Brain microvascular endothelial cell (primary cell): Measurements from ENCODE around the gene INSYN2B.
A peak's percentile ranks its signal among the peaks of the same experiment; 100 is the strongest.

Experiments
- DNase-seq: peaks from one replicate; pipeline ENCODE4 v3.0.0-alpha.2; 2020
- H3K27ac ChIP-seq: fragments of 250-450 bp; sonication (Bioruptor Pico); 2 replicates; pipeline ENCODE4 v1.5.1; 2020; ENCODE audit warnings: mild to moderate bottlenecking, moderate library complexity
- H3K27me3 ChIP-seq: fragments of 250-450 bp; sonication (Bioruptor Pico); replicated peaks from 2 replicates; pipeline ENCODE4 v1.5.1; 2020; ENCODE audit warnings: mild to moderate bottlenecking
- H3K36me3 ChIP-seq: fragments of 250-450 bp; sonication (Bioruptor Pico); replicated peaks from 2 replicates; pipeline ENCODE4 v1.5.1; 2020; ENCODE audit warnings: mild to moderate bottlenecking
- H3K4me3 ChIP-seq: 2 replicates; pipeline ENCODE4 v1.5.1; 2011; ENCODE audit warnings: low read depth, mild to moderate bottlenecking, control low read depth, low read length, moderate library complexity
- in situ Hi-C: cut with HindIII; loops from 2 replicates; pipeline ENCODE4 v1.10.0; 2017; ENCODE audit warnings: low sequenced_read_pairs, low pct_ligation_motif_present
- TF ChIP-seq, protein P1 (sequence below): IDR thresholded peaks from 2 replicates; pipeline ENCODE4 v1.5.1; 2011; ENCODE audit warnings: low read depth, mild to moderate bottlenecking, moderate library complexity, low read length, control low read depth, inconsistent platforms; ENCODE audit errors: missing control alignments

The INSYN2B gene

DNA sequence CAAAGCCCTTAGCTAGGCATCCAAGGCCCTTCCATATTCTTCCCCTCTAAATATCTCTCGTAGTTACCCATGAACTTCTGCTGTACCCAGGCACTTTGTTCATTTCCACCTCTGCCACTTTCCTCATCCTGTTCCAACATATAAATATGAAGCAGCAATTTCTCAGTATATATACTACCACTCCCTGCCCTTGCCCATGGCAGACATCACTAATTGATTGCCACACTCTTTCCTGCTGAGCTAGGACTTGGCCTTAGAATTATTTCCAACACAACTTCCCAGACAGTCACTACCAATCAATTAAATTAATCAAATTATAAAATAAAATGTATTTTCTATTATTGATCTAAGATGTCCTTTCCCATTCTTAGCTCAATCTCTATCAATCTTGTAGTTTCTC lies 8.5 kb downstream of the INSYN2B start:
- H3K27me3 ChIP-seq: no peaks in the 10 kb centered on the region
- TF ChIP-seq, protein P1, sequence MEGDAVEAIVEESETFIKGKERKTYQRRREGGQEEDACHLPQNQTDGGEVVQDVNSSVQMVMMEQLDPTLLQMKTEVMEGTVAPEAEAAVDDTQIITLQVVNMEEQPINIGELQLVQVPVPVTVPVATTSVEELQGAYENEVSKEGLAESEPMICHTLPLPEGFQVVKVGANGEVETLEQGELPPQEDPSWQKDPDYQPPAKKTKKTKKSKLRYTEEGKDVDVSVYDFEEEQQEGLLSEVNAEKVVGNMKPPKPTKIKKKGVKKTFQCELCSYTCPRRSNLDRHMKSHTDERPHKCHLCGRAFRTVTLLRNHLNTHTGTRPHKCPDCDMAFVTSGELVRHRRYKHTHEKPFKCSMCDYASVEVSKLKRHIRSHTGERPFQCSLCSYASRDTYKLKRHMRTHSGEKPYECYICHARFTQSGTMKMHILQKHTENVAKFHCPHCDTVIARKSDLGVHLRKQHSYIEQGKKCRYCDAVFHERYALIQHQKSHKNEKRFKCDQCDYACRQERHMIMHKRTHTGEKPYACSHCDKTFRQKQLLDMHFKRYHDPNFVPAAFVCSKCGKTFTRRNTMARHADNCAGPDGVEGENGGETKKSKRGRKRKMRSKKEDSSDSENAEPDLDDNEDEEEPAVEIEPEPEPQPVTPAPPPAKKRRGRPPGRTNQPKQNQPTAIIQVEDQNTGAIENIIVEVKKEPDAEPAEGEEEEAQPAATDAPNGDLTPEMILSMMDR: no peak
- H3K27ac ChIP-seq: peak overlapping the region; percentile 22
- no peaks in the 10 kb centered on the region for H3K36me3 ChIP-seq
- H3K4me3 ChIP-seq: no peak overlapping the region
- in situ Hi-C loops: no loop called here
- DNase-seq: no peak

DNA sequence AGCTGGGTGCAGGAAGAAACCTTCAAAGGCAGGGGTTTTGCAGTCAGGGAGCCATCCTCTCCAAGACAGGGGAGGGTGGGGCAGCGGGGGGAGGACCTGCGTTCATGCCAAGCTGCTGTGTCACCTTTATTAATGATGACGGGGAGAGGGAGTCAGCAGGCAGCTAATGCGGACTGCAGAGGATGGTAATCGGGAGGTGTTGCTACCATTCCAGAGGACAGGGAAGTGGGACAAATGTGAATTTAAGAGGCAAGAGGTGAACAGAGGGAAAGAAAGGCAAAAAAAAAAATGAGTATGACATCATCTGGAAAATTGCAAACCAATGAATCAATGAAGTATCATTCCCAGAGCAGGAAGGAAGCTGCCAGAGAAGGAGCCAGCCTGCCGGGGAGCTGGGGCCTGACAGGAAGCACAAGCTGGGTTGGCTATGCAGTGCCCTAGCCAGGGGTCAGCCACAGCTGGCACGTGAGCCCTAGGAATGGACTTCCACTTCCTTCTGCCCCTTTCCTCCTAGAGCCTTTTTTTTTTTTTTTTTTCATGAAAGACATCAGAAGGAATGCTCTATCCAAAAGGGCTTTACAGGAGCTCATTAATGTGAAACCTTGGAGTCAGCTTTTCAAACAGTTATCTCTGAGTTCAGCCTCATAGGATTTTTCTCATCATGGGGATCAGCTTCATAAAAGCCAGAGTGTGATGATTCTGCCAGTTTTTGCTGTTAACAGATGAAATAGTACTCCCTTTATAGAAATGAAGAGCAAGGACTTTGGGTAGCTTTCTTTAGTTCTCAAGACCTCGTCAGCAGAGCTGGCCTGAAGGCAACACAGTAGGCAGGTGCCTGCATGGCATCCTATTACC lies 9.2 kb downstream of the INSYN2B start:
- in situ Hi-C loops: no loop called here
- H3K36me3 ChIP-seq: no peaks in the 10 kb centered on the region
- TF ChIP-seq, protein P1: no peak
- H3K27ac ChIP-seq: peak overlapping the region; percentile 22
- H3K4me3 ChIP-seq: no peak overlapping the region
- peak; percentile 58 for DNase-seq
- H3K27me3 ChIP-seq: no peaks in the 10 kb centered on the region

DNA sequence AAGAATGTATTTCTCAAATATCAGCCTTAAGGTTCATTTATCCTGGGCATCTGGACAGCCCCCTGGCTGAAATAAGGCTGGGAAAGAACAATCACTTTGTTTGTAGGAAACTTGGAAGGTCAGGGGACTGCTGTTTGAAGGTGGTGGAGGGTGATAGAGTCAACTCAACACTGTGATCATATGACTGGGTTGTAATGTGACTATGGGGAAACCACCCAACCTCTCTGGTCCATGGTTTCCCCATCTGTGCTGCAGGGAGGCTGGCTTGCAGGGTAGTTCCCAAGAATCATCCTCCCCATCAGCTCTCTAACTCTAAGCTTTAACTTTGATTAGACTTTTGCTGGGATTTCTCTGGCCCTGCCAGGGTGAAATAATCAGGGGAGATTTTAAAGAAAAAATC lies 10.0 kb downstream of the INSYN2B start:
- no peak overlapping the region for H3K4me3 ChIP-seq
- no peak overlapping the region for H3K27ac ChIP-seq
- TF ChIP-seq, protein P1: no peak
- no peaks in the 10 kb centered on the region for H3K27me3 ChIP-seq
- H3K36me3 ChIP-seq: no peaks in the 10 kb centered on the region
- no peak for DNase-seq
- in situ Hi-C loops: no loop called here

DNA sequence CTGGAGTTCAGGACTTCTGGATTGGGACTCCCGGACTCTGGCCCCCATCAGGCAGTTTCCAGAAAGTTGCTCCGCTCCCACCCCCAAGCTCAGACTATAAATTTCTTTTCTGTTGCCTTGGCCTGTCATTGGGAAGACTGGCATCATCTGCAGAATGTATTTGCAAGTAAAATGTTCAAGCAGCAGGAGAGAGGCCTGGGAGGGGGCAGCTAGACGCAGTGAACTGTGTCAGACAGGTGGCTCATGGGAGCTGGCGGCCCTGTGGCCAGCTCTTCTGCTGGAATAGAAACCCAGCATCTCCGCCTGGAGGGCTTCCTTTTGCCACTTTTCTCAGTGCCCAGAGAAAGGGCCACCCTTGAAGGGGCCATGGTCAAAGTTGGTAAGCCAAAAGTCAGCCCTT lies 16.0 kb downstream of the INSYN2B start:
- DNase-seq: no peak
- Histone ChIP-seq H3K27me3 (no peaks in the 10 kb centered on the region), H3K4me3 (no peak overlapping the region), H3K36me3 (no peaks in the 10 kb centered on the region), H3K27ac (no peak overlapping the region)
- TF ChIP-seq, protein P1: no peak
- in situ Hi-C loops: no loop called here

DNA sequence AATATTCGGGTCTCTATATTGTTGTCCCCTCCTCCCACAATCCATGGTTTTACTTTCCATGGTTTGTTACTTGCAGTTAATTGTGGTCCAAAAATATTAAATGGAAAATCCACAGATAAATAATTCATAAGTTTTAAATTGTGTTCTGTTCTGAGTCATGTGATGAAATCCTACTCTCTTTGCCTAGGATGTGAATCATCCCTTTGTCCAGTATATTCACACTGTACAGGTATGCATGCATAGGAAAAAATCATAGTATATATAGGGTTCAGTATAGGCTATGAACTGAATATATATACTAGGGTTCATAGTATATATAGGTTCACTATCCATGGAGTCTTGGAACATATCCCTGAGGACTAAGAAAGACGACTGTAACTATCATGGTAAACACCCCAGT lies 19.6 kb downstream of the INSYN2B start:
- Histone ChIP-seq H3K27ac (no peak overlapping the region), H3K27me3 (no peaks in the 10 kb centered on the region), H3K4me3 (no peak overlapping the region), H3K36me3 (no peaks in the 10 kb centered on the region)
- DNase-seq: no peak
- TF ChIP-seq, protein P1: no peak
- in situ Hi-C loops: no loop called here

DNA sequence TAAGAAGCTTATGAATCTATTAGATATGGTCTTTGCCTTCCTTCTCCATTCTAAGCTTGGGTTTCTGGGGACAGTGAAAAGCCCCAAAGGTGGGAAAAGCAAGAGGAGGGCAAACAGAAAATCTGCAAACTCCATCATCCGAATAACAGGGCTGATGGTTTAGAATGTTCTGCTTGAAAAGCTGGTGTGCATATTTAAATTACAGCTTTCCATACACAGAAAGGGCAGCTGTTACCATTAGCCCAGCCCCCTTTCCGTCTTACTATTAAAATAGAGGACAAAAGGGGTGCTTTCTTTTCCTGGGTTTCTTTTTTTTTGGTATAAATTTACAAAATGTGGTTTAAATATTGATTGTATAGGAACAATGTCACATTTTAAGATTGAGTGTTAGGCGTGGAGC lies 22.0 kb downstream of the INSYN2B start:
- no peak for DNase-seq
- Histone ChIP-seq H3K4me3 (no peak overlapping the region), H3K27ac (no peak overlapping the region), H3K36me3 (no peaks in the 10 kb centered on the region), H3K27me3 (no peaks in the 10 kb centered on the region)
- TF ChIP-seq, protein P1: no peak
- in situ Hi-C loops: no loop called here
